Measurements from ENCODE around the gene VKORC1L1.
"Not testable (repeated sequence)": the region's sequence is repeated elsewhere in the genome, so short reads cannot be mapped to it uniquely, and the experiment has no call there.

VKORC1L1 gene

DNA sequence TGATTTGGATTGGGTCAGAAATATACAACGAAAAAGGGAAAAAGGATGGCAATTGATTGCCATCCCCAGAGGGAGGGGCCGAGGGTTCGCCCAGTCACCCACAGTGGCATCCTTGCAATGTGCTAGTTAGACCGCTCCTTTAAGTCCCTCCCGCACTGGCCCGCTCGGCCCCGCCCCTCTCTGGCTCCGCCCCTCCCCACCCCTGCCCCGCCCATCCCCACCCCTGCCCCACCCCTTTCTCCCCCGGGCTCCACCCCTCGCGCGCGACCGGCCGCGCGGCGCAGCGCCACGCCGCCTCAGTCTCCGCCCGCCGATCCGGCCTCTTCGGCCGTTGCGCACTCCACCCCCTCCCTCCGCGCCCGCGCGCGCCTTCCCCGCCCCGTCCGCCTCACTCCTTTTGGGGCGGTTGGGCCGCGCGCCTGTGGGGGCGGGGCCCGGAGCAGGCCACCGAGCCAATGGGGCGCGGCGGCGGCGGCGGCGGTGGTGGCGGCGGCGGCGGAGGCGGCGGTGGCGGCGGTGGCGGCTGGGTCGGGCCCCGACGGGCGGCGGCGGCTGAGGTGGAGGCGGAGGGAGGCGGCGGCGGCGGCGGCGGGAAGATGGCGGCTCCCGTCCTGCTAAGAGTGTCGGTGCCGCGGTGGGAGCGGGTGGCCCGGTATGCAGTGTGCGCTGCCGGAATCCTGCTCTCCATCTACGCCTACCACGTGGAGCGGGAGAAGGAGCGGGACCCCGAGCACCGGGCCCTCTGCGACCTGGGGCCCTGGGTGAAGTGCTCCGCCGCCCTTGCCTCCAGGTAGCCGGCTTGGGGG lies at the start of gene VKORC1L1:
VKORC1L1 (plus strand) TSS at position 299 of the 806 bp plus-strand sequence; CDS start at position 597, 298 bp downstream.
- DNase-seq: peak; percentile 94

DNA sequence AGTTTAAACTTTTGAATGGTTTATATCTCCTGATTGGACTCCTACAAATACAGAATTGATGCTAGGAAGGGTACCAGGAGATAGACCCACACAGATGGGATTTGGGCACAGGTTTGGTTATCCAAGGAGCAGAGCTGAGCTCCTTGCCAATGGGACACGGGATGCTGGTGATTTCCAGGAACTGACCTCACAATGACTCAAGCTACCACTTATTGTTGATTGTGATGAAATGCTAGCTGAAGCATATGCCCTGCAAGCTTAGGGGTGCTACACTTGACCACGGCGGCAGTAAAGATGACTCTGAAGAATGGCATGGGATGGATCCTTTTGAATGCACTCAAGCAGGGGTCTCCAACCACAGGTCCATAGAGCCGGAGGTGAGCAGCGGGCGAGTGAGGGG lies 45.5 kb upstream of the VKORC1L1 start:
- DNase-seq: no peak

- DNase-seq: no peak
Observed at GRCh38 chr7:65832281-65832680, 40.6 kb upstream of the VKORC1L1 start.

GRCh38 chr7:65836684-65837083 lies 36.2 kb upstream of the VKORC1L1 start:
- DNase-seq: not testable (repeated sequence)

- not testable (repeated sequence) for DNase-seq
Observed at GRCh38 chr7:65837541-65837956, 35.3 kb upstream of the VKORC1L1 start.

GRCh38 chr7:65839846-65840245 lies 33.0 kb upstream of the VKORC1L1 start:
- no peak for DNase-seq

- peak; percentile 8 for DNase-seq
Observed at GRCh38 chr7:65840446-65840845, 32.4 kb upstream of the VKORC1L1 start.

- DNase-seq: not testable (repeated sequence)
Observed at GRCh38 chr7:65843616-65844015, 29.3 kb upstream of the VKORC1L1 start.

- no peak for DNase-seq
Observed at GRCh38 chr7:65846008-65846570, 26.8 kb upstream of the VKORC1L1 start.

- not testable (repeated sequence) for DNase-seq
Observed at GRCh38 chr7:65853426-65853825, 19.4 kb upstream of the VKORC1L1 start.

- DNase-seq: not testable (repeated sequence)
Observed at GRCh38 chr7:65853892-65854291, 19.0 kb upstream of the VKORC1L1 start.

GRCh38 chr7:65857321-65857894 lies 15.5 kb upstream of the VKORC1L1 start:
- DNase-seq: not testable (repeated sequence)

DNA sequence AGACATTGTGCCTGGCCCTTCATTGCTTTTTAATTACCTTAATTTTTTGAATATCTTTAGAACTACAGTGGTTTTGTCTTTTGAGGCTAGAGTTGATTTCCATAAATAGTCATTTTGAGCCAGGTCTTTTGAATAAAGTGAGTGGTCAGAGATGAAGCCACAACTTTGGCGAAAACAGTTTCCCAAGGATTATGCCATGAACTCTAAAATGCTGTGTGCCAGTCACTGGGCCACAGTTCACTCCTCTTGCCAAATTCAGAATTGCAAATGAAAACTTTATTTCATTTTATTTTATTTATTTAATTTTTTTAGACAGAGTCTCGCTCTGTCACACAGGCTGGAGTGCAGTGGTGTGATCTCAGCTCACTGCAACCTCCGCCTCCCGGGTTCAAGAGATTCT lies 14.2 kb upstream of the VKORC1L1 start:
- not testable (repeated sequence) for DNase-seq

DNA sequence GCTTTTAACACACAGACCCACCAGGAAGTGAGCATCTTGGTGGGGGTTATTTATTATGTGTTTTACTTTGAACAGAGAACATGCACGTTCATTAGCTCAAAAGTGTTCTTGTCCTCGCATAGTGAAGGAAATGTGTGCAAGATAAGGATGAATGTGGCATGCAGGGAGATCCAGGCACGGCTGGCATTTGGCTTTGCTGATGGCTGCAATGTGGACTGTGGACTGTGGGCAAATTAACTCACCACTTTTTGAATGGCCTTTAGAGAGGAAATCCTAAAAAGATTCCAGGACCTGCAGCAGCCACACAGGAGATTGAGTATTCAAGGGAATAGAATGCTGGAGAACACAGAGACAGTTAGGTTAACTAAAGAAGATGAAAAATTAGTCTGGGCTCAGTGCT lies 6.6 kb upstream of the VKORC1L1 start:
- not testable (repeated sequence) for DNase-seq

GRCh38 chr7:65867681-65868080 lies 5.2 kb upstream of the VKORC1L1 start:
- DNase-seq: not testable (repeated sequence)

- DNase-seq: not testable (repeated sequence)
Observed at GRCh38 chr7:65869312-65869711, 3.6 kb upstream of the VKORC1L1 start.

- not testable (repeated sequence) for DNase-seq
Observed at GRCh38 chr7:65871451-65871850, 1.4 kb upstream of the VKORC1L1 start.

GRCh38 chr7:65873582-65874193 lies 814 bp downstream of the VKORC1L1 start:
- not testable (repeated sequence) for DNase-seq

DNA sequence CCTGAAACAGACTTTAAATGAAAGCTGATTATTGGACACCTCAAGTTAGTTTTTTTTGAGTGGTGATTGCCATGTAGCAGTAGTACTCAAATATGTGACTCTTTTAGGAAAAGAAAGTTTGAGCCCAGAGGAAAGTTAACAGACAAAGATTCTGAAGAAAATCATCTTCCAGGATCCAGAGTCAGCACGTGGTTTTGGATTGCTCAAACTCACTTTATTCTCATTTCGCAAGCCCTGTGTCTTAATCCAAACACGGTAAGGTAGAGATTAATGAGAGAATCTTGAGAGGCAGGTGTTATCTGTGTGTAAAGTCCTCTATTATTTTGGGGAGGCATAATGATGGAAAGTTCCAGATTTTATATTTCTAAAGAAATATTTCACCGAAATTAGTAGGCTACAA lies 2.8 kb downstream of the VKORC1L1 start:
- not testable (repeated sequence) for DNase-seq

DNA sequence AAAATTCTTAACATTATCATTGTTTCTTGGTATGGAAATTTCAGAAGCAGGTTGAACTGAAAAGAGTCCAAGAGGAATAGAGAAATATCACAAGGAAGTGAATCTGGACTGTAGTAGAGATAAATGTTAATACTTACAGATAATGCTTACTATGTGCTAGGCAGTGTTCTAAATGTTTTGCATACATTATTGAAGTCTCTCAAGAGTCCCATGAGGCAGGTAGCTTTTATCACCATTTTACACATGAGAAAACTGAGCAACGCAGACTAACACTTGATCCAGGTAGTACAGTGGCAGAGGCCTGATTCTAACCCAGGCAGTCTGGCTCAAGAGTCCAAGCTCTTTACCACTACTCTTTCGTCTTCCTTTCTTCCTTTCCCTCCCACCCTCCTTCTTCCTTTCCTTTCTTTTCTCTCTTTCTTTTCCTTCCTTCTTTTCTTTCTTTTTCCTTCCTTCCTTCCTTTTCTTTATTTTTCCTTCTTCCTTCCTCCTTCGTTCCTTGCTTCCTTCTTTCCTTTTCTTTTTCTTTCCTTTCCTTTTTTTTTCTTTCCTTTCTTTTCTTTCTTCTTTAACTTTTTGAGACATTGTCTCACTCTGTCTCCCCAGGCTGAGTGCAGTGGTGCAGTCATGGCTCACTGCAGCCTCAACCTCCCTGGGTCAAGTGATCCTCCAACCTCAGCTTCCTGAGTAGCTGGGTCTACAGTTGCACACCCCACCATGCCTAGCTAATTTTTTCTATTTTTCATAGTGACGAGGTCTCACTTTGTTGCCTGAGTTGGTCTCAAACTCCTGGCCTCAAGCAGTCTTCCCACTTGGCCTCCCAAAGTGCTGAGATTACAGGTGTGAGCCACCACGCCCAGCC lies 6.6 kb downstream of the VKORC1L1 start:
- DNase-seq: not testable (repeated sequence)

DNA sequence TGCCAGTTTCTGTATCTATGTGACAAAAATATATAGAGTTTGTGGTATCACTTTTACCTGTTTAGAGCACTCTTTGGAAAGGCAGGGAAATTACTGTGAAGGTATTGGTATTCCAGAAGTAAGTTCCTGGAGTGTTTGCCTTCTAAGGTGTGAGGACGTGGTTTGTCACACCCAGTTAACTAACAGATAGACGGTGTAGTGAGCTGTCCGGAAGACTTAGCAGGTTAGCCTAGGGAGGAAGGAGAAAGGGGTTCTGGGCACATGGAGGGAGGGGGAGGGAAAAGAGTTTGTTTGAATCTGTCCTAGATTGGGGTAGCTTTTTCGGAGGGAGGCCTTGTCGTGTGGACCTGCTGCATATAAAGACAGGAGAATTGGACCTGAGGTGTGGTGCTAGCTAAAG lies 7.4 kb downstream of the VKORC1L1 start:
- not testable (repeated sequence) for DNase-seq

DNA sequence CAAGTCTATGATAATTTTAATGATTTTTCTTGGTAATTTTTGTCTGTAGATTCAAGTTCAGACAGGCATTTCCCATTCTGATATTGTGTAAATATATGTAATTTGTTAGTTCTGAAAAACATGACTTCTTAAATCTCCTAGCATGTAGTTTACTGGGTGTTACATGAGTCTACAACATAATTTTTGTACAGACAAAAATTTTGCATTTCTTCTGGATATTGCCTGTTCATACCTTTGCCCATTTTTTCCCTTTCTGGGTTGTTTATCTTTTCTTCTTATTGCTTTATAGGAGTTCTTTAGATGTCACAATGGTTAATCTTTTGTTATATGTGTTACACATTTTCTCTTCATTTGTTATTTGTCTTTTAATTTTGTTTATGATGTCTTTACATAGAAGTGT lies 12.1 kb downstream of the VKORC1L1 start:
- DNase-seq: not testable (repeated sequence)

Data from activated effector memory CD4-positive, alpha-beta T cell treated with Interleukin-2 at 50 U/mL for 16 hours (primary cell).